Embryonic facial prominence (tissue), 1 donor: ENCODE data around the gene MICOS13.

ENCODE experiments used
- DNase-seq: peaks from one replicate; pipeline ENCODE4 v3.0.0-alpha.2; 2016; ENCODE audit errors: extremely low spot score

Gene MICOS13

GRCh38 chr19:5687360-5688198 lies 7.3 kb upstream of the MICOS13 start:
- DNase-seq = no peak

GRCh38 chr19:5686647-5687359 lies 6.5 kb upstream of the MICOS13 start:
- DNase-seq = peak; percentile 48

GRCh38 chr19:5686326-5686646 lies 6.0 kb upstream of the MICOS13 start:
- no peak for DNase-seq

GRCh38 chr19:5684694-5685430 lies 4.5 kb upstream of the MICOS13 start:
- DNase-seq = no peak

- no peak for DNase-seq
Observed at GRCh38 chr19:5683177-5683886, 3.0 kb upstream of the MICOS13 start.

GRCh38 chr19:5682107-5682482 lies 1.8 kb upstream of the MICOS13 start:
- DNase-seq = no peak

DNA sequence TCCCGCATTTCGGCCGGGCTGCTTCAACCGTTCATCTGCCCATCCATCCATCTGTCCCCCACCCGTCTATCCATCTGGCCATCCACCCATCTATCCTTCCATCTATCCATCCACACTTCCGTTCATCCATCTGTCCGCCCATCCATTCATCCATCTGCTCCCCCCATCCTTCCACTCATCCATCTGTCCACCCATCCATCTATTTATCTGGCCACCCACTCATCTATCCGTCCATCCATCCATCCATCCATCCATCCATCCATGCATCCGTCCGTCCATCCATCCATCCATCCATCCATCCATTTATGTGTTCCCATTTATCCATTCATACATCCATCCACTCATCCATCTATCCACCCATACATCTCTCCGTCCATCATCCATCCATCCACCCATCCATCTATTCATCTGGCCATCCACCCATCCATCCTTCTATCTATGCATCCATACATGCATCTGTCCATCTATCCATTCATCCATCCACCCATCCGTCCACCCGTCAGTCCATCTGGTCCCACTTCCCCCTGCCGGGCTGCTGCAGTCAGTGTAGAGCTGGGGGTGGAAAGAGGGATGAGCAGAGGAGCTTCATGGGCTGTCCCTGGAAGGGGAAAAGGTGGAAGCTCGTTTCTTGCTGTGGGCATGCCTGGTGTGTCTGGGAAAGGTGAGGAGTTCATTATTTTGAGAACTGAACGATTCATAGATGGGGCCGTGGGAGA lies 1.2 kb upstream of the MICOS13 start:
- no peak for DNase-seq

GRCh38 chr19:5680084-5680436 lies 256 bp downstream of the MICOS13 start:
- DNase-seq = no peak

GRCh38 chr19:5679289-5680083 lies 830 bp downstream of the MICOS13 start:
- no peak for DNase-seq

DNA sequence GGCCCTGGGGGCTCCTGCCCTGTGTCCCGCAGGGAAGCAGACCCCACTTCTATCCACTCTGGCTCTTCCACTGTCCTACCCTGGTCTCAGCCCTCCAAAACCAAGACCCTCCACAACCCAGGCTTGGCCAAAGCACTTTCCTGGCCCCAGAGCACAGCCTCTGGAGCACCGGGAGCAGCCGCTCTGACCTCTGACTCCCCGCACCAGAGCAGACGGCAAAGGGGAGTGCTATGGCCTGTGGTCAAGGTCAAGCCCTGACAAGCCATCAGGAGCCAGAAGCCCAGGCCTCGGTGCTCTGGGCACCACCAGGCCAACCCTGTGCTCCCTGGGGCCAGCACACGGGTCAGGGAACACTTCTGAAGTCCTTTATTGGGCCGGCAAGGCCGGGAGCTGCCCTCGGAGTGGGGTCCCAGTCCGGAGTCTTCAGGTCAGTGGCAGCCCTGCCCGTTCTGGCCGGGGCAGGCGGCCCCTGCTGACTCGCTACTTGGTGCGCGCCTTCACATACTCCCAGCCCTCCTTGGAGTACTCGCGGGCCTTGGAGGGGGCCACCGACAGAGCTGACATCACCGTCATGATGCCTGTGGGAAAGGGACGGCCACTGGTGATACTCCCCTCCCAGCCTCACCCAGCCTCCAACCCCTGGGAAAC lies 2.1 kb downstream of the MICOS13 start:
- DNase-seq = no peak

DNA sequence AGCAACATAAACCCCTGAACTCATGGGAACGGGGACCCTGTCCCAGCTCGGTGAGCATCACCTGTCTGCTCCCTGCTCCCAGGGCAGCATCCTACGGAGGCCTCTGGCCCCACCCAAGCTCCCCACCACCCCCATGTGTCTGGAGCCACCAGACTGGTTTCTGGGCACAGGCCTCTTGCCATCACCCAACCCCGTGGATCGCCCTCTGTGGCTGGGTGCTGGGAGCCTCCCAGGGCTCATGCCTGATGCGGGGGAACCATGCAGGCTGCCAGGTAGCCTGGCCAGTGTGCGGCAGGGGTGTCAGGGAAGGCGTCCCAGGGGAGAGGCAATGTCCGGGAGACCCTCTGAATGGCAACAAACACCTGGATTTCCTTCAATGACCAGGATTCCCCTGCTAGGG lies 2.7 kb downstream of the MICOS13 start:
- no peak for DNase-seq

DNA sequence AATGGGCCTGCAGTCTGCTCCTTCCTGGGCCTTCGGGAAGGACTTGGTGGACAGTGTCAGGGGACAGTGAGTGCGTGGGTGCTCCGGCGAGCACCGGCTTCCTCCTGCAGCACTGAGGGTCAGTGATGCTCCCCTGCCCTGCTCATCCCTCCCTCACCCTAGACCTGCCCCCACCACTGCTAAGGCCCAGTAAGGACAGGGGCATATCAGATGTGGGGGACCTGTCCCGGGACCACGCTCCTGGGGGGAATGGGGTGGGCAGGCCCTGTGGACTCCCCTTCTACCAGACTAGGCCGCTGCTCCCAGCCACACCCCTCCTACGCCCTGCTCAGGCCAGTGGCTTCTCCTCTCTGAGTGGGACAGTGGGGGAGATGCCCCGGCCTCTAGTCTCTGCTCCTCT lies 3.2 kb downstream of the MICOS13 start:
- no peak for DNase-seq

DNA sequence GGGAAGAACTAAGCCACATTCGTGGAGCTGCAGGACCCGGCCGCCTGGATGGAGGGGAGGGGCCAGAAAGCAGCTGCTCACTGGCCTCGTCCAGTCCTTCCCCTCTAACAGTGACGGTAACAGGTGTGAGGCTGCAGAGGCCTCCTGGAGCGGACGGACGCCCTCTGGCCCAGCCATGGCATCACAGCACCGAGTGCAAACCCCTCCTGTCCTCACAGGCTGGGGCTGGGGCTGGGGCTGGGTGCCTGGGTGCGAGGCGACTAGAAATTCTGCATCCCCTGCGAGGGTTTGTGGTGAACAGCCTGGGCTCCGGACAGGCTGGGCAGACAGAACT lies 3.6 kb downstream of the MICOS13 start:
- no peak for DNase-seq

DNA sequence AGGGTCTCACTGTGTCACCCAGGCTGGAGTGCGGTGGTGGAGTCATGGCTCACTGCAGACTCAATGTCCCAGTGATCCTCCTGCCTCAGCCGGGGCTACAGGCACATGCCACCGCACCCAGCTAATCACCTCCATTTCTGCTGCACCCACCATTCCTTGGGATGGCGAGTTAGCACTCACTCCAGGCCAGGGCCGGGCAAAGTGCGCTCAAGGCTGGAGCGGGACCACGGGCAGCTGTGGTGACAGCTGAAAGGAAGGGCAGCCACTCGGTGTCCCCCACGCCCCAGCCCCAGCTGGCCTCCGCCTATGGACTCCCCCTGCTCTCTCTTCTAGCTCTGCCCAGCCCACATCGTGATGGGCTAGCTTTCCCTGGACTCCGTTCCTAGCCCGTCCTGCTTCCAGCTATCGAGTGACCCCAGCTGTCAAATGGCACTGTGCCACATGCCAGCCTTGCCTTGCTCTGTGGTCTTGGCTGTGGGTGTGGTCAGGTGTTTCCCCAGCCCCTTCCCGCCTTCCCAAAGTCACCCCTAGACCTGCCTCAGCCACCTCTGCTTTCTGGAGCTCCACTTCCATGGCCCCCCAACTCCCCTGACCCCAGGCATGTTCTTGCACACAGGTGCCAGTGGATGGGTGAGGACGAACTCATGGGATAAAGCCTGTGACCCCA lies 4.1 kb downstream of the MICOS13 start:
- DNase-seq = no peak

- no peak for DNase-seq
Observed at GRCh38 chr19:5674714-5675113, 5.6 kb downstream of the MICOS13 start.

- no peak for DNase-seq
Observed at GRCh38 chr19:5673752-5674151, 6.6 kb downstream of the MICOS13 start.

DNA sequence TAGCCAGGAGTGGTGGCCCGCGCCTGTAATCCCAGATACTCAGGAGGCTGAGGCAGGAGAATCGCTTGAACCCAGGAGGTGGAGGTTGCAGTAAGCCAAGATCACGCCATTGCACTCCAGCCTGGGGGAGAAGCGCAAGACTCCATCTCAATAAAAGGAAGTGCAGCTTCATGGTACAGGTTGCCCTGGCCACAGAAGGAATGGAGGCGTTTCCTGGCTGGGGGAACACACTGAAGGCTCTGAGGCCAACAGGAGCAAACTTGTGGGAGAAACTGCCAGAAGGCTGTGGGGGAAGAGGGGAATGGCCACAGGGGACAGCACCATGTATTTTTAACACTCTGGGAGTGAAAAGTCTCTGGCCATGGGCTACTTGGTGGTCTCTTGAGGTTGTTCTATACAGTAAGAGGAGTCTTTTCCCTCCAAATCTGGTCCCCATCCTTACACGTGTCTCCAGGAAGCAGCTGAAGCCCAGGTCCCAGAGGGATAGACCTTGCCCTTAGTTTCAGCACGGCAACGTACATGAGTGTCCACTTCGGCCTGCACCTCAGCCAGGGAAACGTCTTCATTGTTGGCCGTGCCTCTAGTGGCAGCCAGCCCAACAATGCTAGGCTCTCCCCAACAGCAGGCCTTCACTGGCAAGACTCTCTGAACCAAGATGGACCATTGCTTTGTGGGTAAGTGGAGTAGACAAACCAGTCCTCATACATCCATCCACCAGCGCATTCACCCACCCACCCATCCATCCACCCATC lies 7.4 kb downstream of the MICOS13 start:
- no peak for DNase-seq

- DNase-seq = no peak
Observed at GRCh38 chr19:5671600-5671999, 8.7 kb downstream of the MICOS13 start.

GRCh38 chr19:5669212-5669611 lies 11.1 kb downstream of the MICOS13 start:
- DNase-seq = no peak
